MM.1S (cell line): Measurements from ENCODE around the gene NGDN.

Experiments
- DNase-seq: peaks from one replicate; pipeline ENCODE4 v3.0.0-alpha.2; 2015
- H2AFZ ChIP-seq: fragments of 300-600 bp; sonication (generic); 2 replicates; pipeline ENCODE4 v1.6.0; 2016; ENCODE audit warnings: antibody characterized with exemption, low read length
- H3F3A ChIP-seq: fragments of 300-600 bp; sonication (generic); 2 replicates; pipeline ENCODE4 v1.6.1; 2016; ENCODE audit warnings: mild to moderate bottlenecking, antibody characterized with exemption, low read length, moderate library complexity, mixed read lengths; ENCODE audit not compliant: insufficient read depth
- H3K27ac ChIP-seq: fragments of 300-600 bp; sonication (generic); 2 replicates; pipeline ENCODE4 v1.5.1; 2016; ENCODE audit warnings: mild to moderate bottlenecking, low read length
- H3K27me3 ChIP-seq: fragments of 300-600 bp; sonication (generic); replicated peaks from 2 replicates; pipeline ENCODE4 v1.6.0; 2016; ENCODE audit warnings: low read length; ENCODE audit not compliant: insufficient read depth
- H3K36me3 ChIP-seq: fragments of 300-600 bp; sonication (generic); replicated peaks from 2 replicates; pipeline ENCODE4 v1.6.1; 2016; ENCODE audit warnings: mild to moderate bottlenecking, low read length, mixed read lengths; ENCODE audit not compliant: insufficient read depth
- H3K4me1 ChIP-seq: fragments of 300-600 bp; sonication (generic); 2 replicates; pipeline ENCODE4 v1.6.1; 2016; ENCODE audit warnings: low read length, mixed read lengths
- H3K4me2 ChIP-seq: fragments of 300-600 bp; sonication (generic); 2 replicates; pipeline ENCODE4 v1.6.0; 2016; ENCODE audit warnings: low read depth, low read length
- H3K4me3 ChIP-seq: fragments of 300-600 bp; sonication (generic); 2 replicates; pipeline ENCODE4 v1.5.1; 2016; ENCODE audit warnings: low read length, mixed read lengths
- H3K79me2 ChIP-seq: fragments of 300-600 bp; sonication (generic); 2 replicates; pipeline ENCODE4 v1.6.1; 2016; ENCODE audit warnings: mixed run types, low read length, mixed read lengths
- H3K9ac ChIP-seq: fragments of 300-600 bp; sonication (generic); 2 replicates; pipeline ENCODE4 v1.6.1; 2016; ENCODE audit warnings: low read length, mixed read lengths
- H3K9me2 ChIP-seq: fragments of 300-600 bp; sonication (generic); replicated peaks from 2 replicates; pipeline ENCODE4 v1.6.1; 2016; ENCODE audit warnings: mild to moderate bottlenecking, low read length, mixed read lengths; ENCODE audit not compliant: insufficient read depth
- H3K9me3 ChIP-seq: fragments of 300-600 bp; sonication (generic); replicated peaks from 2 replicates; pipeline ENCODE4 v1.6.1; 2016; ENCODE audit warnings: mild to moderate bottlenecking, low read length, mixed read lengths; ENCODE audit not compliant: insufficient read depth
- H4K20me1 ChIP-seq: fragments of 300-600 bp; sonication (generic); 2 replicates; pipeline ENCODE4 v1.6.1; 2016; ENCODE audit warnings: mild to moderate bottlenecking, low read length, moderate library complexity, mixed read lengths; ENCODE audit not compliant: insufficient read depth
- CTCF ChIP-seq: fragments of 300-600 bp; sonication (generic); IDR thresholded peaks from 2 replicates; pipeline ENCODE4 v1.5.1; 2016; ENCODE audit warnings: antibody characterized with exemption, low read length, mixed read lengths
- EZH2 ChIP-seq: fragments of 300-600 bp; sonication (generic); optimal IDR thresholded peaks from 2 replicates; pipeline ENCODE3; 2017; ENCODE audit warnings: low read depth, mild to moderate bottlenecking, antibody characterized with exemption, low read length, mixed read lengths
- EZH2phosphoT487 ChIP-seq: fragments of 300-600 bp; sonication (generic); IDR thresholded peaks from 2 replicates; pipeline ENCODE4 v1.6.1; 2018; ENCODE audit warnings: antibody characterized with exemption, low read length

Gene NGDN

DNA sequence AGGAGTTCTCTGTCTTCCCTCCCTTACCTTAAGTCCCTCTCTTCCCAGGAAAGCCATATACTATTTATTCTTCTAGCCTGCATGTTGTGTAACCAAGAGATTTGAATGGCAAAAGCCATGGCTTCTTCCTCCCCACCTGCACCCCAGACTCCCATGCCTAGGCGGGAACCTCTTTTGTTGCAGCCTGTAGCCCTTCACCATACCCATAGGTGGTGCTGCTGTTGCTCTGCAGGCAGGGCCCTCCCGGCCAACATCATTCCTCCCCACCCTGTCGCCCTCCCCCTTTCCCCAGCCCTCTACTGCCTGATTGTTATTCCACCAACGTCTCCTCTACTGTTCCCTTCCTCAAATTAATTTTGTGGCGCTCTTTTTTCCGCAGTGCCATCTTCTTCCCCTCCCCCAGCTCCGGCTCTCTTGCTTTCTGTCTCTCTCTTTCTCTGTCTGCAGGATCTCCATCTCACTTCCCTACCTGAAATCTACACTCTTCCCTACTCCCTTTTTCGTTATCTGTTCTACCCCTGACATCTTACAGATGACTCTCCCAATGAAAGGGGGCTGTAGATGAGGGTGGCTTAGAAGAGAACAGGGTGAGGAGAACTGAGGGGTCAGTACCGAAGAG is 13.8 kb downstream of the NGDN start:
- Histone ChIP-seq H3K9me2 (no peaks in the 10 kb centered on the region), H3F3A (no peaks in the 10 kb centered on the region), H3K79me2 (no peaks in the 10 kb centered on the region), H3K27ac (no peak overlapping the region), H2AFZ (no peak overlapping the region), H3K9me3 (no peaks in the 10 kb centered on the region), H3K4me1 (no peaks in the 10 kb centered on the region), H3K27me3 (no peaks in the 10 kb centered on the region), H3K4me3 (no peak overlapping the region), H3K9ac (no peak overlapping the region), H3K4me2 (no peak overlapping the region), H4K20me1 (no peaks in the 10 kb centered on the region), H3K36me3 (no peaks in the 10 kb centered on the region)
- DNase-seq = no peak
- TF ChIP-seq EZH2 (no peak), CTCF (0 out of 2 replicates have a peak, but pooled peaks have one; percentile 3)

- DNase-seq = no peak
- Histone ChIP-seq H3K79me2 (no peaks in the 10 kb centered on the region), H3K9me3 (no peaks in the 10 kb centered on the region), H4K20me1 (no peaks in the 10 kb centered on the region), H2AFZ (no peak overlapping the region), H3K4me1 (no peaks in the 10 kb centered on the region), H3K4me3 (no peak overlapping the region), H3K9me2 (no peaks in the 10 kb centered on the region), H3F3A (no peaks in the 10 kb centered on the region), H3K27me3 (no peaks in the 10 kb centered on the region), H3K4me2 (no peak overlapping the region), H3K9ac (no peak overlapping the region), H3K36me3 (no peaks in the 10 kb centered on the region), H3K27ac (no peak overlapping the region)
- no peak for TF ChIP-seq EZH2
- no peak for TF ChIP-seq EZH2phosphoT487
- no peak for TF ChIP-seq CTCF
Observed at GRCh38 chr14:23485326-23485725, 15.8 kb downstream of the NGDN start.

DNA sequence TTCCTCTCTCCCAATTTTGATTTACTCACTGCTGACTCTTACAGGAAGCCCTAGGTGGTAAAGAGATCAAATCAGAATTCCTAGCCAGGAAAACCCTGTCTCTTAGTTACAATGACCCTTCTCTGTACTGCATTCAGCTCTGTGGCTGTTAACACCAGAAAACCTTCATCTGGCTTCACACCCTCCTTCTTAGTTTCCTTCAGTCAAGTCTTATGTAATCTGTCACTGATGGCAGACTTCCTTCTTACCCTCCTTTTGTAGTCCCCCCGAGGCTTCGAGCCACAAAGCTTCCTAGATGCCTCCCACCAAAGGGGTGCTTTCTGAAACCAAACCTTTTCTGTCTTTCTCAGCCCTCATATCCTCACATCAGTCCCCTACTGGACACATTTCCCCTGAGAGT is 16.5 kb downstream of the NGDN start:
- Histone ChIP-seq H3F3A (no peaks in the 10 kb centered on the region), H3K9ac (no peak overlapping the region), H3K9me2 (no peaks in the 10 kb centered on the region), H3K27ac (no peak overlapping the region), H2AFZ (no peak overlapping the region), H3K4me2 (no peak overlapping the region), H3K9me3 (no peaks in the 10 kb centered on the region), H4K20me1 (no peaks in the 10 kb centered on the region), H3K4me1 (no peaks in the 10 kb centered on the region), H3K4me3 (no peak overlapping the region), H3K36me3 (no peaks in the 10 kb centered on the region), H3K27me3 (no peaks in the 10 kb centered on the region), H3K79me2 (no peaks in the 10 kb centered on the region)
- no peak for DNase-seq
- no peak for TF ChIP-seq EZH2phosphoT487
- TF ChIP-seq CTCF = no peak
- TF ChIP-seq EZH2 = no peak
